WTC11 (cell line): Measurements from ENCODE around the gene TNP2. TPM values are rescaled to one million over a fixed set of nuclear protein-coding genes. Genes with fewer than 3 reads are reported as not detected.

Experiments used
- ATAC-seq: fragments of 200-7000 bp; cut with Tn5 transposase; 2 replicates; pipeline ENCODE4 v1.10.0; 2021; ENCODE audit warnings: mild to moderate bottlenecking, moderate library complexity
- CTCF ChIA-PET: fragments of 300-600 bp; sonication (Branson Sonifier 250); formaldehyde crosslinking; loops from one replicate; lab custom pipeline; 2021; ENCODE audit warnings: antibody characterized with exemption; lab: Charles Lee
- POLR2A ChIA-PET: fragments of 350-600 bp; sonication (Branson Sonifier 250); formaldehyde crosslinking; loops from one replicate; lab custom pipeline; 2021; ENCODE audit warnings: antibody characterized with exemption; lab: Charles Lee
- DNase-seq: peaks from one replicate; pipeline ENCODE4 v3.0.0; 2021; ENCODE audit warnings: low spot score
- H3K27ac Mint-ChIP-seq: 2 replicates; pipeline ENCODE4 v1.8.0; 2021; ENCODE audit warnings: mixed read lengths
- H3K27me3 Mint-ChIP-seq: 2 replicates; pipeline ENCODE4 v1.8.0; 2021; ENCODE audit warnings: low read depth, mild to moderate bottlenecking, moderate library complexity, mixed read lengths
- H3K36me3 Mint-ChIP-seq: 2 replicates; pipeline ENCODE4 v1.8.0; 2021; ENCODE audit warnings: mixed read lengths
- H3K4me1 Mint-ChIP-seq: 2 replicates; pipeline ENCODE4 v1.8.0; 2022; ENCODE audit warnings: mixed read lengths
- H3K4me3 Mint-ChIP-seq: 2 replicates; pipeline ENCODE4 v1.8.0; 2021; ENCODE audit warnings: mild to moderate bottlenecking, moderate library complexity, mixed read lengths
- H3K9me3 Mint-ChIP-seq: 2 replicates; pipeline ENCODE4 v1.8.0; 2021; ENCODE audit warnings: mixed read lengths
- CREB1 ChIP-seq: sonication (generic); formaldehyde crosslinking; IDR thresholded peaks from 2 replicates; pipeline ENCODE4 v1.8.0; 2023; ENCODE audit warnings: mild to moderate bottlenecking, missing genetic modification reagents
- ELF4 ChIP-seq: sonication (generic); formaldehyde crosslinking; IDR thresholded peaks from 2 replicates; pipeline ENCODE4 v1.8.1; 2022; ENCODE audit warnings: low read depth, mild to moderate bottlenecking, moderate library complexity, missing genetic modification reagents
- FOXK1 ChIP-seq: sonication (generic); formaldehyde crosslinking; IDR thresholded peaks from 2 replicates; pipeline ENCODE4 v1.8.0; 2022; ENCODE audit warnings: mild to moderate bottlenecking, moderate library complexity, missing genetic modification reagents
- FOXP1 ChIP-seq: sonication (generic); formaldehyde crosslinking; IDR thresholded peaks from 2 replicates; pipeline ENCODE4 v1.8.0; 2022; ENCODE audit warnings: missing genetic modification reagents, mild to moderate bottlenecking, moderate library complexity, borderline replicate concordance
- FOXP4 ChIP-seq: sonication (generic); formaldehyde crosslinking; IDR thresholded peaks from 2 replicates; pipeline ENCODE4 v1.8.0; 2022; ENCODE audit warnings: mild to moderate bottlenecking, missing genetic modification reagents
- GABPB1 ChIP-seq: sonication (generic); formaldehyde crosslinking; IDR thresholded peaks from 2 replicates; pipeline ENCODE4 v1.8.1; 2023; ENCODE audit warnings: mild to moderate bottlenecking, missing genetic modification reagents
- HMGA2 ChIP-seq: fragments of 250-450 bp; sonication (Bioruptor Pico); IDR thresholded peaks from 2 replicates; pipeline ENCODE4 v1.4.0; 2021; ENCODE audit warnings: mild to moderate bottlenecking, moderate library complexity
- NFATC4 ChIP-seq: fragments of 250-450 bp; sonication (Bioruptor Pico); IDR thresholded peaks from 2 replicates; pipeline ENCODE4 v1.9.0; 2021; ENCODE audit warnings: mild to moderate bottlenecking
- PRRX2 ChIP-seq: fragments of 250-450 bp; sonication (Bioruptor Pico); IDR thresholded peaks from 2 replicates; pipeline ENCODE4 v1.8.0; 2021; ENCODE audit warnings: mild to moderate bottlenecking
- RELA ChIP-seq: sonication (generic); formaldehyde crosslinking; IDR thresholded peaks from 2 replicates; pipeline ENCODE4 v1.8.1; 2022; ENCODE audit warnings: missing genetic modification reagents, mild to moderate bottlenecking, borderline replicate concordance
- SMAD3 ChIP-seq: sonication (generic); formaldehyde crosslinking; IDR thresholded peaks from 2 replicates; pipeline ENCODE4 v1.8.0; 2022; ENCODE audit warnings: missing genetic modification reagents, mild to moderate bottlenecking, borderline replicate concordance
- TEAD1 ChIP-seq: sonication (generic); formaldehyde crosslinking; IDR thresholded peaks from 2 replicates; pipeline ENCODE4 v1.8.0; 2022; ENCODE audit warnings: mild to moderate bottlenecking, missing genetic modification reagents
- TP53 ChIP-seq: sonication (generic); formaldehyde crosslinking; IDR thresholded peaks from 2 replicates; pipeline ENCODE4 v1.8.1; 2023; ENCODE audit warnings: mild to moderate bottlenecking, missing genetic modification reagents
- ZNF121 ChIP-seq: sonication (generic); formaldehyde crosslinking; IDR thresholded peaks from 2 replicates; pipeline ENCODE4 v1.8.0; 2023; ENCODE audit warnings: missing genetic modification reagents
- ZNF423 ChIP-seq: fragments of 250-450 bp; sonication (Bioruptor Pico); IDR thresholded peaks from 2 replicates; pipeline ENCODE4 v2.1.2; 2022; ENCODE audit warnings: mild to moderate bottlenecking, moderate library complexity
- ZNF532 ChIP-seq: fragments of 250-450 bp; sonication (Bioruptor Pico); IDR thresholded peaks from 2 replicates; pipeline ENCODE4 v1.9.0; 2021; ENCODE audit warnings: mild to moderate bottlenecking, borderline replicate concordance
- total RNA-seq: library from RNA; stranded (reverse); gene quantifications from 3 replicates; pipeline ENCODE4 v1.2.3, GENCODE V29; 2021
- TF ChIP-seq, protein P1 (sequence below): sonication (generic); formaldehyde crosslinking; IDR thresholded peaks from 2 replicates; pipeline ENCODE4 v1.8.0; 2023; ENCODE audit warnings: missing genetic modification reagents, mild to moderate bottlenecking, borderline replicate concordance
- TF ChIP-seq, protein P2 (sequence below): sonication (generic); formaldehyde crosslinking; IDR thresholded peaks from 2 replicates; pipeline ENCODE4 v1.8.1; 2023; ENCODE audit warnings: mild to moderate bottlenecking, missing genetic modification reagents, moderate library complexity

TNP2 gene
- total RNA-seq, 1 experiment from 2014 or later = not detected

DNA sequence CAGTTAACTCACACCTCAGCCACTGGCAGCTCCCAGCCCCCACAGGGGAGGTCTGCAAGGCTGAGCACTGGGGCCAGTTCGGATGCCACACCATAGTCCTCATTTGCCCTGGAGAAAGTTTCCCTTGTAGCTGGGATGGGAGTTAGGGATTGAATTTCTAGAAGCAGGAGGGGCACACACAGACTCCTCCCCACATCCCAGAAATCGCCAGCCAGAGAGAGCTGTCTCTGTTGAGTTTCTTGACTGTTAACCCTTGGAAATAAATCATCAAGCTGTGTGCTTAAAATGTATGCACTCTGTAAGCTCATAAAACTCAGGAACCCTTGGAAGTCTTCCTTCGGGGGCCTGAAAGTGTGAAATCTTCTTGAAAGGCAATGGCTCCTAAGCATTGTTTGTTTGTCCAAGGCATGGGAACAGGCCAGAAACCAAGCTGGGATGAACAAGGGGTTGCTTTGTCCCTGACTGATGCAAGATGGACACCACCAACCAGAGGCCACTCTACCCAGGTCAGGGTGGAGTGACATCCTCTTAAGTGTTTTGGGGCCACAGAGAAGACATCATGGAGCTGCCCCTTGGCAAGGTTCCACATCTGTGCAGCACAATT, 4.7 kb upstream of the TNP2 start:
- H3K4me3 Mint-ChIP-seq = no peak overlapping the region
- ChIA-PET CTCF (interaction anchor here (0.8 to 3.5 kb wide), 7 partner anchors 10 to 131 kb away, joined by 3 to 22 read pairs (median 5); partner anchors contain the start of gene SOCS1), POLR2A (no interaction called here)
- DNase-seq = no peak
- peak; percentile 27; the same call in 1 of the 2 replicates for ATAC-seq
- H3K4me1 Mint-ChIP-seq = peaks cover 9% of the 10 kb centered on the region
- H3K36me3 Mint-ChIP-seq = no peaks in the 10 kb centered on the region
- H3K27me3 Mint-ChIP-seq = no peaks in the 10 kb centered on the region; the same call in 1 of the 2 replicates
- H3K27ac Mint-ChIP-seq = peak overlapping the region; percentile 49; the same call in 1 of the 2 replicates
- no peak for TF ChIP-seq TP53 (CRISPR knock-in tag)
- no peak for TF ChIP-seq ELF4
- TF ChIP-seq GABPB1 (CRISPR knock-in tag) = peak; percentile 96
- no peak for TF ChIP-seq TEAD1 (CRISPR knock-in tag)
- TF ChIP-seq FOXP4 (CRISPR knock-in tag) = no peak
- peaks cover 8% of the 10 kb centered on the region for H3K9me3 Mint-ChIP-seq

GRCh38 chr16:11272921-11273720, 4.0 kb upstream of the TNP2 start, which contains the start of gene PRM3:
Gene PRM3, minus strand, starts transcription at chr16:11273629. Its CDS starts 34 bp downstream, at chr16:11273595.
- H3K27ac Mint-ChIP-seq = peak within 1 kb of the TSS; percentile 49; the same call in 1 of the 2 replicates
- no peaks in the 10 kb centered on the region; the same call in 1 of the 2 replicates for H3K27me3 Mint-ChIP-seq
- POLR2A ChIA-PET = interaction anchor here (0.9 kb wide), 1 partner anchor 17 kb away, joined by 4 read pairs; the partner anchor contains the start of gene SOCS1
- no peak for TF ChIP-seq NFATC4
- TF ChIP-seq PRRX2 (CRISPR knock-in tag) = no peak
- TF ChIP-seq, protein P1, sequence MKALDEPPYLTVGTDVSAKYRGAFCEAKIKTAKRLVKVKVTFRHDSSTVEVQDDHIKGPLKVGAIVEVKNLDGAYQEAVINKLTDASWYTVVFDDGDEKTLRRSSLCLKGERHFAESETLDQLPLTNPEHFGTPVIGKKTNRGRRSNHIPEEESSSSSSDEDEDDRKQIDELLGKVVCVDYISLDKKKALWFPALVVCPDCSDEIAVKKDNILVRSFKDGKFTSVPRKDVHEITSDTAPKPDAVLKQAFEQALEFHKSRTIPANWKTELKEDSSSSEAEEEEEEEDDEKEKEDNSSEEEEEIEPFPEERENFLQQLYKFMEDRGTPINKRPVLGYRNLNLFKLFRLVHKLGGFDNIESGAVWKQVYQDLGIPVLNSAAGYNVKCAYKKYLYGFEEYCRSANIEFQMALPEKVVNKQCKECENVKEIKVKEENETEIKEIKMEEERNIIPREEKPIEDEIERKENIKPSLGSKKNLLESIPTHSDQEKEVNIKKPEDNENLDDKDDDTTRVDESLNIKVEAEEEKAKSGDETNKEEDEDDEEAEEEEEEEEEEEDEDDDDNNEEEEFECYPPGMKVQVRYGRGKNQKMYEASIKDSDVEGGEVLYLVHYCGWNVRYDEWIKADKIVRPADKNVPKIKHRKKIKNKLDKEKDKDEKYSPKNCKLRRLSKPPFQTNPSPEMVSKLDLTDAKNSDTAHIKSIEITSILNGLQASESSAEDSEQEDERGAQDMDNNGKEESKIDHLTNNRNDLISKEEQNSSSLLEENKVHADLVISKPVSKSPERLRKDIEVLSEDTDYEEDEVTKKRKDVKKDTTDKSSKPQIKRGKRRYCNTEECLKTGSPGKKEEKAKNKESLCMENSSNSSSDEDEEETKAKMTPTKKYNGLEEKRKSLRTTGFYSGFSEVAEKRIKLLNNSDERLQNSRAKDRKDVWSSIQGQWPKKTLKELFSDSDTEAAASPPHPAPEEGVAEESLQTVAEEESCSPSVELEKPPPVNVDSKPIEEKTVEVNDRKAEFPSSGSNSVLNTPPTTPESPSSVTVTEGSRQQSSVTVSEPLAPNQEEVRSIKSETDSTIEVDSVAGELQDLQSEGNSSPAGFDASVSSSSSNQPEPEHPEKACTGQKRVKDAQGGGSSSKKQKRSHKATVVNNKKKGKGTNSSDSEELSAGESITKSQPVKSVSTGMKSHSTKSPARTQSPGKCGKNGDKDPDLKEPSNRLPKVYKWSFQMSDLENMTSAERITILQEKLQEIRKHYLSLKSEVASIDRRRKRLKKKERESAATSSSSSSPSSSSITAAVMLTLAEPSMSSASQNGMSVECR (CRISPR knock-in tag) = no peak
- no peak for TF ChIP-seq FOXK1 (CRISPR knock-in tag)
- TF ChIP-seq HMGA2 = no peak
- TF ChIP-seq ZNF121 (CRISPR knock-in tag) = no peak
- no peak for TF ChIP-seq CREB1 (CRISPR knock-in tag)
- TF ChIP-seq, all 79 proteins: peak for 0
- ATAC-seq = no peak
- peaks cover 9% of the 10 kb centered on the region for H3K4me1 Mint-ChIP-seq
- H3K36me3 Mint-ChIP-seq = no peaks in the 10 kb centered on the region
- CTCF ChIA-PET = interaction anchor here (0.8 to 3.5 kb wide), 10 partner anchors 10 to 132 kb away, joined by 3 to 22 read pairs (median 4); partner anchors contain the start of gene SOCS1
- no peak for DNase-seq
- no peak within 1 kb of the TSS for H3K4me3 Mint-ChIP-seq
- H3K9me3 Mint-ChIP-seq = peaks cover 8% of the 10 kb centered on the region

DNA sequence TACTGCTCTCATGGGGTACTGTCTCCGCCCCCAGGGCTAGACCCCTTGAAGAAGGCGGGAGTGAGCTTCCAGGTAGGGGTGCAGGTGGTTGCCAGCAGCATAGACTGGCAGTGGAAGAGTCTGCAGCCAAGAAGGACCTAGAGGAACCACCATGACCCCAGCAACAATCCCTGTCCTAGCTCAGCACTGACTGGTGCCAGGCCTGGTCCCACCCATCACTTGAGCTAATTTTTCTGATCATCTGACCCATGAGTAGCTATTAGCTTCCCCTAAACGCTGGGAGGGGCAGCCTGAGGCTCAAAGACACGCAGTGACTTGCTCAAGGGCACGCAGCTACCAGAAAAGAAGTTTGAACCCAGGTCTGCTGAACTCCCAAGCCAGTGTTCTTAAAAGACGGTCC, 3.4 kb upstream of the TNP2 start:
- ChIA-PET POLR2A (interaction anchor here (0.9 kb wide), 1 partner anchor 17 kb away, joined by 4 read pairs; the partner anchor contains the start of gene SOCS1), CTCF (interaction anchor here (1.0 to 3.5 kb wide), 5 partner anchors 11 to 115 kb away, joined by 3 to 22 read pairs (median 3); partner anchors contain the start of gene SOCS1)
- no peaks in the 10 kb centered on the region for H3K36me3 Mint-ChIP-seq
- no peak overlapping the region for H3K27ac Mint-ChIP-seq
- ATAC-seq (no peak), DNase-seq (no peak)
- peaks cover 9% of the 10 kb centered on the region for H3K4me1 Mint-ChIP-seq
- no peak overlapping the region for H3K4me3 Mint-ChIP-seq
- no peaks in the 10 kb centered on the region; the same call in 1 of the 2 replicates for H3K27me3 Mint-ChIP-seq
- H3K9me3 Mint-ChIP-seq = peaks cover 3% of the 10 kb centered on the region
- TF ChIP-seq ZNF423 (no peak), SMAD3 (no peak), FOXK1 (CRISPR knock-in tag) (no peak), RELA (CRISPR knock-in tag) (no peak), ZNF532 (no peak), FOXP1 (CRISPR knock-in tag) (no peak)
- TF ChIP-seq, protein P2, sequence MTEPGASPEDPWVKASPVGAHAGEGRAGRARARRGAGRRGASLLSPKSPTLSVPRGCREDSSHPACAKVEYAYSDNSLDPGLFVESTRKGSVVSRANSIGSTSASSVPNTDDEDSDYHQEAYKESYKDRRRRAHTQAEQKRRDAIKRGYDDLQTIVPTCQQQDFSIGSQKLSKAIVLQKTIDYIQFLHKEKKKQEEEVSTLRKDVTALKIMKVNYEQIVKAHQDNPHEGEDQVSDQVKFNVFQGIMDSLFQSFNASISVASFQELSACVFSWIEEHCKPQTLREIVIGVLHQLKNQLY (CRISPR knock-in tag) = no peak
